ENCODE measurements around the gene RNU7-1. TPM values are rescaled to one million over a fixed set of nuclear protein-coding genes. Genes with fewer than 3 reads are reported as not detected.

The RNU7-1 gene
- total and polyA plus RNA-seq, 9 of the 15 experiments (the other 6 are each of a cell fraction or from before 2014, with no cell fraction given), result not detected

- TF ChIP-seq CXXC5 (CRISPR knock-in tag; IDR thresholded peaks at IDR 0.05), result 0 out of 2 replicates have a peak, but pooled peaks have one; percentile 19
- peak; percentile 56 for TF ChIP-seq ELF1 (tag; IDR thresholded peaks at IDR 0.05)
- TF ChIP-seq ZNF263 (CRISPR knock-in tag; IDR thresholded peaks at IDR 0.05; ENCODE audit: borderline replicate concordance), result peak; percentile 30; the same call in 1 of the 2 replicates
- TF ChIP-seq MYNN (IDR thresholded peaks at IDR 0.05), result 0 out of 2 replicates have a peak, but pooled peaks have one; percentile 30
- TF ChIP-seq MYNN (CRISPR knock-in tag; IDR thresholded peaks at IDR 0.05), result no peak
- TF ChIP-seq PKNOX1 (IDR thresholded peaks at IDR 0.05), result peak; percentile 32
- peak; percentile 7 for TF ChIP-seq DACH1 (IDR thresholded peaks at IDR 0.05; ENCODE audit: partially characterized antibody)
- TF ChIP-seq NFYB (IDR thresholded peaks at IDR 0.05; ENCODE audit: extremely low read depth, insufficient read length), result no peak
- TF ChIP-seq, protein P1, sequence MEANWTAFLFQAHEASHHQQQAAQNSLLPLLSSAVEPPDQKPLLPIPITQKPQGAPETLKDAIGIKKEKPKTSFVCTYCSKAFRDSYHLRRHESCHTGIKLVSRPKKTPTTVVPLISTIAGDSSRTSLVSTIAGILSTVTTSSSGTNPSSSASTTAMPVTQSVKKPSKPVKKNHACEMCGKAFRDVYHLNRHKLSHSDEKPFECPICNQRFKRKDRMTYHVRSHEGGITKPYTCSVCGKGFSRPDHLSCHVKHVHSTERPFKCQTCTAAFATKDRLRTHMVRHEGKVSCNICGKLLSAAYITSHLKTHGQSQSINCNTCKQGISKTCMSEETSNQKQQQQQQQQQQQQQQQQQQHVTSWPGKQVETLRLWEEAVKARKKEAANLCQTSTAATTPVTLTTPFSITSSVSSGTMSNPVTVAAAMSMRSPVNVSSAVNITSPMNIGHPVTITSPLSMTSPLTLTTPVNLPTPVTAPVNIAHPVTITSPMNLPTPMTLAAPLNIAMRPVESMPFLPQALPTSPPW (CRISPR knock-in tag; IDR thresholded peaks at IDR 0.05), result peak; percentile 36; the same call in 1 of the 2 replicates
- TF ChIP-seq CCAR2 (IDR thresholded peaks at IDR 0.05; ENCODE audit: low read depth, low read length), result no peak
- TF ChIP-seq GABPB1 (CRISPR knock-in tag; IDR thresholded peaks at IDR 0.05), result 0 out of 2 replicates have a peak, but pooled peaks have one; percentile 15
- TF ChIP-seq HMGN3 (IDR thresholded peaks at IDR 0.05; ENCODE audit: borderline replicate concordance, extremely low read depth, insufficient read length, low read depth, low read length), result peak; percentile 56
- no peak for TF ChIP-seq POLR3A (IDR thresholded peaks at IDR 0.05; ENCODE audit: borderline replicate concordance, extremely low read depth, insufficient read depth, insufficient read length)
Observed at GRCh38 chr12:6946033-6946919, 2.7 kb downstream of the RNU7-1 start (continued).

All from K562 (cell line).